Measurements from ENCODE around the gene STX1B. TPM values are rescaled to one million over a fixed set of nuclear protein-coding genes. Genes with fewer than 3 reads are reported as not detected.

Gene STX1B
- total RNA-seq, 1 experiment from 2014 or later = 11.0 TPM

- Mint-ChIP-seq H3K27me3 (ENCODE audit: low read depth) (no peaks in the 10 kb centered on the region; the same call in 1 of the 2 replicates), H3K4me3 (no peak overlapping the region; a peak in 1 of 5 replicates), H3K9me3 (no peaks in the 10 kb centered on the region), H3K27ac (0 out of 7 replicates have a peak overlapping the region, but pooled peaks of 1 of the 3 experiments have one; percentile 3), H3K4me1 (peaks cover 0 to 6% of the 10 kb centered on the region in 2 experiments; a peak in 1 of 4 replicates), H3K36me3 (ENCODE audit: insufficient read depth in 1 of 3, low read depth in 3 of 3) (peaks cover 2 to 9% (median 4%) of the 10 kb centered on the region in 3 experiments; a peak in 3 of 7 replicates)
- H3K9me3 ChIP-seq (ENCODE audit: control insufficient read depth, low read depth, low read length) = no peaks in the 10 kb centered on the region
- no peak overlapping the region for H2BK120ac ChIP-seq (ENCODE audit: low read depth, low read length, poor library complexity, severe bottlenecking)
- no peak for TF ChIP-seq CTCF (conservative IDR thresholded peaks at IDR 0.05)
- H3K18ac ChIP-seq (ENCODE audit: insufficient read length, low read depth, low read length) = no peak overlapping the region
- H3K56ac ChIP-seq (ENCODE audit: insufficient read length, low read depth, low read length) = no peak overlapping the region
- no peak overlapping the region for H2AFZ ChIP-seq (ENCODE audit: low read length)
- no peaks in the 10 kb centered on the region for H4K20me1 ChIP-seq (ENCODE audit: control insufficient read depth, insufficient read depth, insufficient read length)
- H3K4me2 ChIP-seq (ENCODE audit: insufficient read depth, insufficient read length, low read length) = no peak overlapping the region
- no peaks in the 10 kb centered on the region for H3K79me1 ChIP-seq (ENCODE audit: insufficient read depth, low read depth, low read length, poor library complexity, severe bottlenecking)
- H3K23ac ChIP-seq (ENCODE audit: insufficient read length, low read depth, low read length) = no peak overlapping the region
- H2BK5ac ChIP-seq (ENCODE audit: insufficient read length, low read length) = no peak overlapping the region
- no peak overlapping the region for H4K8ac ChIP-seq (replicated peaks; ENCODE audit: insufficient read length, low read depth, low read length)
- H3K9ac ChIP-seq (ENCODE audit: extremely low read depth, insufficient read length, low read length) = no peak overlapping the region
- no peak overlapping the region for H2BK12ac ChIP-seq (ENCODE audit: insufficient read length, low read depth, low read length)
- H3K4me1 ChIP-seq (ENCODE audit: insufficient read depth, low read length) = no peaks in the 10 kb centered on the region
- no peak overlapping the region for H4K5ac ChIP-seq (ENCODE audit: insufficient read length, low read depth, low read length)
- H3K79me2 ChIP-seq (ENCODE audit: insufficient read depth, low read length) = no peaks in the 10 kb centered on the region
- no peak overlapping the region for H3K27ac ChIP-seq (ENCODE audit: insufficient read length, low read depth, low read length)
- no peak overlapping the region for H3K4ac ChIP-seq (ENCODE audit: low read depth, low read length)
- H3K23me2 ChIP-seq (ENCODE audit: insufficient read length, low read depth, low read length, poor library complexity, severe bottlenecking) = no peaks in the 10 kb centered on the region
- H3T11ph ChIP-seq (ENCODE audit: low read length) = no peak overlapping the region
- no peak overlapping the region for H2AK5ac ChIP-seq (ENCODE audit: insufficient read length, low read length)
- H4K91ac ChIP-seq (ENCODE audit: insufficient read length, low read depth, low read length) = no peak overlapping the region
- H2BK15ac ChIP-seq (ENCODE audit: low read depth, low read length) = no peak overlapping the region
- H3K27me3 ChIP-seq (ENCODE audit: insufficient read depth, low read length) = no peaks in the 10 kb centered on the region
- no peak overlapping the region for H2BK20ac ChIP-seq (ENCODE audit: low read depth, low read length, poor library complexity, severe bottlenecking)
- no CpG with 5 or more reads among the region's 8 CpGs for WGBS (ENCODE audit: extremely low coverage, insufficient read length, low lambda C conversion rate)
- DNase-seq = no peak
- H3K14ac ChIP-seq (ENCODE audit: insufficient read depth, low read length) = no peak overlapping the region; the same call in 1 of the 2 replicates
Observed at GRCh38 chr16:30991052-30991451, 19.4 kb downstream of the STX1B start.
